LNCaP clone FGC (cell line): ENCODE data around the gene CELSR1.

Source experiments
- DNase-seq: peaks from one replicate; pipeline ENCODE4 v3.0.0-alpha.2; 2011; ENCODE audit warnings: low read depth
- H3K4me3 ChIP-seq: 2 replicates; pipeline ENCODE4 v1.5.1; 2011; ENCODE audit warnings: mild to moderate bottlenecking, low read depth, low read length, control low read depth
- TF ChIP-seq, protein P1 (sequence below): IDR thresholded peaks from 2 replicates; pipeline ENCODE4 v1.5.1; 2012; ENCODE audit warnings: mild to moderate bottlenecking; ENCODE audit not compliant: control insufficient read depth, insufficient read depth; ENCODE audit errors: extremely low read depth

Gene CELSR1

DNA sequence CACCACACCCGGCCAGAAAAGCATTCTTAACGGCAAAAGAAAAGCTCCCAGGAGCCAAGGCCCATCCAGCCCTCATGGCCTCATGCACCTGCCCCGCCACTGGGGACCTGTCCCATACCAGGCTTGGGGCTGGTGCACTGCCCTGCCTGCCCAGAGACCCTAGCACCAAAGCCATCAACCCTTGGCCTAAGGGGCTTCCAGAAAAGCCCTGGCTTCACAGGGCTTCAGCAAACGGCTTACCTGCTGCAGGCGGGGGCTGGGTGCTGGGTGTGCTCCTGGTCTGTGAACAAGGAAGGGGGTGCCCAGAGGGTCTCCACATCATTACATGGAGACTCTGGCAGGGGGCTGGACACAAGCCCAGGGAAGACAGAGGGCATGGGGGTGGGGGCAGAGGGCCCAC, 89.5 kb downstream of the CELSR1 start:
- TF ChIP-seq, protein P1, sequence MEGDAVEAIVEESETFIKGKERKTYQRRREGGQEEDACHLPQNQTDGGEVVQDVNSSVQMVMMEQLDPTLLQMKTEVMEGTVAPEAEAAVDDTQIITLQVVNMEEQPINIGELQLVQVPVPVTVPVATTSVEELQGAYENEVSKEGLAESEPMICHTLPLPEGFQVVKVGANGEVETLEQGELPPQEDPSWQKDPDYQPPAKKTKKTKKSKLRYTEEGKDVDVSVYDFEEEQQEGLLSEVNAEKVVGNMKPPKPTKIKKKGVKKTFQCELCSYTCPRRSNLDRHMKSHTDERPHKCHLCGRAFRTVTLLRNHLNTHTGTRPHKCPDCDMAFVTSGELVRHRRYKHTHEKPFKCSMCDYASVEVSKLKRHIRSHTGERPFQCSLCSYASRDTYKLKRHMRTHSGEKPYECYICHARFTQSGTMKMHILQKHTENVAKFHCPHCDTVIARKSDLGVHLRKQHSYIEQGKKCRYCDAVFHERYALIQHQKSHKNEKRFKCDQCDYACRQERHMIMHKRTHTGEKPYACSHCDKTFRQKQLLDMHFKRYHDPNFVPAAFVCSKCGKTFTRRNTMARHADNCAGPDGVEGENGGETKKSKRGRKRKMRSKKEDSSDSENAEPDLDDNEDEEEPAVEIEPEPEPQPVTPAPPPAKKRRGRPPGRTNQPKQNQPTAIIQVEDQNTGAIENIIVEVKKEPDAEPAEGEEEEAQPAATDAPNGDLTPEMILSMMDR: no peak
- no peak overlapping the region for H3K4me3 ChIP-seq
- DNase-seq: no peak

DNA sequence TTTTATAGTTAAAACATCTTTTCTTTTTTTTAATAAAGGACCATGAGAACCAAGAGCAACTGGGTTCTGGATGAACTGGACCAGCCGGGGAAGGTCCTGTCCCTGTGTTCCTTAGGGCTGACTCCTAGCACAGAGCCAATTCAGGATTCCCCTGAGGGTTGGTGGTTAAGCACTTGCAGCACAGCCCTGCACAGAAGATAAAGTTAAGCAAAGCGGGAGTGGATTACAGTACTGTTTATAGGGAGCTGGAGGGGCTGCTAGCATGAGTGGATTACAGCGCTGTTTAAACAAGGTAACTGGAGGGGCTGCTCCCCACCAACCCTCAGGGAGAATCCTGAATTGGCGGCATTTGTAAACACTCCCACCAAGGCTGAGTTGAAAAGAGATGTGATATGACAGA, 90.6 kb downstream of the CELSR1 start:
- TF ChIP-seq, protein P1: no peak
- H3K4me3 ChIP-seq: no peak overlapping the region
- DNase-seq: no peak

DNA sequence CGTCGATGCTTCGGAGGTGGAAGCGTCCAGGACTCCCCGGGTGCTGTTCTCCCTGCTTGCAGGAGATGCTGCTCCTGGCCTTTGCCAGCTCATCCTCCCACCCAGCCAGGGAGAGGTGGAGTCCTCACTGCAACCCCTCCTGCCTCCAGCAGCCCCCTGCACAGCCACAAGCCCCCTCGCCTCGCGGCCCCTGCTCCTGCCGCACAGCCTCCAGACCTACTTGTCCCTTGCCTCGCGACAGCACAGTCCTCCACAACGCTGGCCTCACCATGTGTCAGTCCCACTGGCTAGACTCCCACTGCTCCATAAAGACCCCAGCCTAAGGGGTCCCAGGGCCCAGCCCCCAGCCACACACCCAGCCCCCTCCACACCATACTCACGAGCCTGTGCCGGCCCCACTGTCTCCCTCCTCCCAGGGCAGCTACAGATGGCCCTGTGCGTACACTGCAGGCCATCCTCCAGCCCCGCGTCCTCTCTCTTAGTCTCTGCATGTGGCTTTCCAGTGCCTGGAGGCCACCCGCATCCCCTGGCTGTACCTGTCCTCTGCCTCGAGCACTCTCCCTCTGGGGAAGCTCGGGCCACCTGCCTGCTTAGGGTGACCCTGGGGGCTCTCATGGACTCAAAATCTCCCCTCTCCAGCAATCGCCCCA, 91.5 kb downstream of the CELSR1 start:
- DNase-seq: no peak
- TF ChIP-seq, protein P1: no peak
- no peak overlapping the region for H3K4me3 ChIP-seq

DNA sequence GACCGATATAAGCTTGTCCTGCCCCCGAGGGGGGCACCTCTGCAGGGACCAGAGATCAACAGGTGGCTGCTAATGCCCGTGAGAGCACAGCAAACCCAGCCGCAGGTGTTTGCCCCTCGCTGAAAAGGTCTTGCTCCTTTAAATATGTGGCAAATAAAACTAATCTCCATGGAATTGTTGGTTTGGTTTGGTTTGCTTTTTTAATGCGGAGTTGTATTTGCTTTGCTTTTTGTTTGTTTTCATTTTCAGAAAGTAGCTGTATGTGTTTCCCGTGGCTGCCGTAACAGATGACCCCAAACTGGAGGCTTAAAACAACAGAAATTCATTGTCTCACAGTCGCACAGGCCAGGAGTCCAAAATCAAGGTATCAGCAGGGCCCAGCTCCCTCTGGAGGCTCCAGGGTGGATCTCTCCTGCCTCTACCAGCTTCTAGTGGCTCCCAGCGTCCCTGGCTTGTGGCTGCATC, 93.0 kb downstream of the CELSR1 start:
- no peak for DNase-seq
- TF ChIP-seq, protein P1: 0 out of 2 replicates have a peak, but pooled peaks have one; percentile 9
- no peak overlapping the region for H3K4me3 ChIP-seq

DNA sequence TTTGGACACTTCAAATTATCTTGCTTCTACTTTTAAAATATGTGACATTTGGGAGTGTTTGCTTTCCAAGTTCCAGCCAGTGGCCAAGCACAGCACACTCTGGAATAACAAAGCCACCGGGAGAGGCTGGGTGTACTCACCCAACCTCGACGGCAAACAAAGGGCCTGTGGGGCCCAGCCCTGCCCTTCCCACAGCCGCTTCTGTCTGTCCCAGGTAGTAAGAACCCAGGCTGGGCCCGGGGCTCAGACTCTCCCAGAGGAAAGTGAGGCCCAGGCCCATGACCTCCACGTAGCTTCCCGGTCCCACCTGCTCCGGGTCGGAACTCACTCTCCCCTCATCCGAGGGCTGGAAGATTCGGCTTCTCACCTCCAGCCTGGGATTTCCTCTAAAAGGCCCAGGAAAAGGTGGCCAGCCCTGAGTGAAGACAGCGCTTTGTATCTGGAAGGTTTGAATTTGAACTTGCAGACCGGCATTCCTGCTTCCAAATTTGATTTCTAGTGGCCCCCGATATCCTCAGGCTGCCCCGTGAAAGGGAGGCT, 93.5 kb downstream of the CELSR1 start:
- TF ChIP-seq, protein P1: no peak
- no peak for DNase-seq

DNA sequence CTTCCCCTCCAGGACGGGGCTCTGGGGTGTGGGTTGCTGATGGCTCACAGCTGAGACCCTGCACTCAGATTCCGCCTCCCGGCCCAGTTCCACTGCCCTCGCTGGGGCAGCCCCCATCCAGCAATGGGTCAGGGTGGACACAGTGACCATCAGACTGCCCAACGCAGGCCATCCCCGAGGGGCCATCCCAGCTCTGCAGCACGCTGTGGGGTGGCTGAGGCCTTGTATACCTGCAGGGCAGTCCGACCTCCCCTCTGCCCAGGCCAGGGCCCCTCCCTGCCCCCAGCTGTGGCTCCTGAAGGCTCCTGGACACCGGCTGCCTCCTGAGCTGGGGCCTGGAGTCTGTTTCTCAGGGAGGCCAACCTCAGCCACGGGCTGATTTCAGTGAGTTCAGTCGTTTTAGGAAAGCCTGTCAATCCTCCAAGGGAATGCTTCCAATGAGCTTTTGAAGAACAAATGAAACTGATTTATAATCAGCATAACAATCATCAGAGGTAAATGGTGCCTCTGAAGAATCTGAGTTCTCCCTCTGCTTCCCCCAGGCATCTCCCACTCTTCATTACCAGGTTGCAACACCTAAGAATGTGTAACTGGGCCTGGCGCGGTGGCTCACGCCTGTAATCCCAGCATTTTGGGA, 95.1 kb downstream of the CELSR1 start:
- H3K4me3 ChIP-seq: no peak overlapping the region
- TF ChIP-seq, protein P1: no peak
- no peak for DNase-seq

More for the DNA sequence above, 93.5 kb downstream of the CELSR1 start:
- no peak overlapping the region for H3K4me3 ChIP-seq
